Endothelial cell of umbilical vein (primary cell): ENCODE results near the gene ZBTB7A. TPM values are rescaled to one million over a fixed set of nuclear protein-coding genes. Genes with fewer than 3 reads are reported as not detected.

ENCODE experiments used
- BruUV-seq: library from RNA; stranded (reverse); fragments of 400-500 nt; replicated peaks from 2 replicates; lab custom pipeline; 2021; lab: Mats Ljungman, UMichigan
- CTCF ChIA-PET: fragments of 300-600, 350-600 bp; sonication (Branson Sonifier 250); formaldehyde crosslinking; loops from one replicate; lab custom pipeline; 2021; ENCODE audit warnings: antibody characterized with exemption, inconsistent platforms; lab: Charles Lee
- POLR2A ChIA-PET: fragments of 300-600, 350-600 bp; sonication (Branson Sonifier 250); formaldehyde crosslinking; loops from one replicate; lab custom pipeline; 2021; ENCODE audit warnings: antibody characterized with exemption, inconsistent platforms; lab: Charles Lee
- DNase-seq: peaks from one replicate; pipeline ENCODE4 v3.0.0-alpha.2; 2011; ENCODE audit warnings: low read depth, low spot score
- FAIRE-seq: peaks from 2 replicates; lab custom pipeline; 2011; peaks lifted over from hg19 to GRCh38; lab: Jason Lieb, UNC
- H2AFZ ChIP-seq: 2 replicates; pipeline ENCODE4 v1.6.0; 2012; ENCODE audit warnings: low read depth, low read length, control low read depth, inconsistent platforms
- H3K27ac ChIP-seq: 2 replicates; pipeline ENCODE4 v1.5.1; 2011; ENCODE audit warnings: low read depth, mild to moderate bottlenecking, control low read depth, low read length, moderate library complexity; ENCODE audit not compliant: insufficient read depth
- H3K27me3 ChIP-seq, 2 experiments: 2 replicates each; pipeline versions ENCODE4 v1.6.0 to v1.6.1; 2011; ENCODE audit warnings: low read length in 2 of 2, mixed read lengths in 1 of 2; ENCODE audit not compliant: control insufficient read depth in 2 of 2, insufficient read depth in 2 of 2
- H3K36me3 ChIP-seq, 2 experiments: 2 replicates in 1 of 2; 3 replicates in 1 of 2; pipeline ENCODE4 v1.5.1; 2011; ENCODE audit warnings: low read length in 2 of 2, mild to moderate bottlenecking in 1 of 2, moderate library complexity in 1 of 2; ENCODE audit not compliant: control insufficient read depth in 2 of 2, insufficient read depth in 2 of 2; ENCODE audit errors: extremely low read depth in 1 of 2
- H3K4me1 ChIP-seq: 3 replicates; pipeline ENCODE4 v1.5.1; 2011; ENCODE audit warnings: mild to moderate bottlenecking, low read length; ENCODE audit not compliant: control insufficient read depth, insufficient read depth; ENCODE audit errors: extremely low read depth
- H3K4me2 ChIP-seq: 2 replicates; pipeline ENCODE4 v1.6.1; 2011; ENCODE audit warnings: low read length, control low read depth, mixed read lengths; ENCODE audit not compliant: insufficient read depth
- H3K4me3 ChIP-seq, 3 experiments: fragments of 200-600 bp in 1 of 3; sonication (generic), shearing (Covaris generic) in 1 of 3; replicated peaks in 1 of 3; 2 replicates each; pipeline ENCODE4 v1.5.1; 2011 to 2016; ENCODE audit warnings: control low read depth in 3 of 3, low read length in 3 of 3, mild to moderate bottlenecking in 2 of 3, inconsistent platforms in 1 of 3, low read depth in 1 of 3, moderate library complexity in 1 of 3; ENCODE audit not compliant: insufficient read depth in 1 of 3
- H3K79me2 ChIP-seq: 2 replicates; pipeline ENCODE4 v1.6.0; 2012; ENCODE audit warnings: low read length, inconsistent platforms; ENCODE audit not compliant: control insufficient read depth, insufficient read depth
- H3K9ac ChIP-seq: replicated peaks from 2 replicates; pipeline ENCODE3; 2011; ENCODE audit warnings: low read length, control low read depth; ENCODE audit not compliant: insufficient read depth; ENCODE audit errors: extremely low read depth
- H3K9me1 ChIP-seq: replicated peaks from 3 replicates; pipeline ENCODE4 v1.6.0; 2011; ENCODE audit warnings: mild to moderate bottlenecking, low read length; ENCODE audit not compliant: control insufficient read depth, insufficient read depth; ENCODE audit errors: extremely low read depth
- H3K9me3 ChIP-seq: replicated peaks from 2 replicates; pipeline ENCODE4 v1.5.1; 2012; ENCODE audit warnings: low read length, inconsistent platforms; ENCODE audit not compliant: control insufficient read depth, insufficient read depth
- H4K20me1 ChIP-seq: replicated peaks from 2 replicates; pipeline ENCODE3; 2011; ENCODE audit warnings: mild to moderate bottlenecking, low read length; ENCODE audit not compliant: control insufficient read depth, insufficient read depth; ENCODE audit errors: extremely low read depth
- CTCF ChIP-seq, 2 donors: IDR thresholded peaks; 1 replicate in 1 of 2; 2 replicates in 1 of 2; pipeline ENCODE4 v1.5.1; 2011; ENCODE audit warnings: low read length in 2 of 2, mild to moderate bottlenecking in 2 of 2, moderate library complexity in 2 of 2, control low read depth in 1 of 2, inconsistent platforms in 1 of 2, low read depth in 1 of 2; ENCODE audit not compliant: insufficient read depth in 1 of 2; ENCODE audit errors: extremely low read depth in 1 of 2
- EZH2 ChIP-seq: IDR thresholded peaks from 2 replicates; pipeline ENCODE4 v1.6.1; 2012; ENCODE audit warnings: borderline replicate concordance, low read depth, mild to moderate bottlenecking, moderate library complexity, low read length, inconsistent platforms; ENCODE audit not compliant: severe bottlenecking
- FOS ChIP-seq: IDR thresholded peaks from 2 replicates; pipeline ENCODE4 v1.6.1; 2011; ENCODE audit warnings: mild to moderate bottlenecking, low read length, moderate library complexity, borderline replicate concordance; ENCODE audit not compliant: insufficient read depth
- GATA2 ChIP-seq: IDR thresholded peaks from 2 replicates; pipeline ENCODE4 v1.7.0; 2011; ENCODE audit warnings: low read depth, mild to moderate bottlenecking, moderate library complexity, mixed read lengths, low read length; ENCODE audit not compliant: insufficient read length, insufficient read depth
- JUN ChIP-seq: IDR thresholded peaks from 2 replicates; pipeline ENCODE4 v1.6.1; 2011; ENCODE audit warnings: borderline replicate concordance, low read depth; ENCODE audit not compliant: insufficient read length, insufficient read depth
- MYC ChIP-seq: IDR thresholded peaks from one replicate; pipeline ENCODE4 v1.6.1; 2011; ENCODE audit warnings: mild to moderate bottlenecking, low read depth, low read length
- POLR2A ChIP-seq: IDR thresholded peaks from 2 replicates; pipeline ENCODE4 v1.6.1; 2012; ENCODE audit warnings: low read depth, mild to moderate bottlenecking, control low read depth, low read length
- POLR2AphosphoS5 ChIP-seq: IDR thresholded peaks from 2 replicates; pipeline ENCODE4 v1.6.1; 2012; ENCODE audit warnings: low read depth, mild to moderate bottlenecking, control low read depth, low read length, moderate library complexity; ENCODE audit not compliant: insufficient read depth
- dilution Hi-C: fragments of 300-500 bp; cut with MboI; formaldehyde crosslinking; loops from one replicate; pipeline ENCODE4 v1.15.0; 2019; ENCODE audit warnings: low sequenced_read_pairs; ENCODE audit not compliant: extremely low pct_ligation_motif_present
- intact Hi-C: fragments of 100-400 bp; cut with micrococcal nuclease; formaldehyde crosslinking; loops from one replicate; pipeline ENCODE4 v1.10.0; 2022
- polyA plus RNA-seq, 4 experiments: library from polyadenylated mRNA; depleted of rRNA in 3 of 4; stranded (reverse) in 3 of 4; unstranded in 1 of 4; fragments of >200 nt; gene quantifications; 2 replicates each; pipeline versions ENCODE4 v1.2.1 to v1.2.3, GENCODE V29; 2011 to 2012; ENCODE audit warnings: missing spikeins in 1 of 4
- total RNA-seq: library from RNA; stranded (reverse); gene quantifications from 2 replicates; pipeline ENCODE4 v1.2.3, GENCODE V29; 2021
- TF ChIP-seq, protein P1 (sequence below): IDR thresholded peaks from 2 replicates; pipeline ENCODE4 v1.6.1; 2011; ENCODE audit not compliant: insufficient read depth, insufficient read length

ZBTB7A gene
- total and polyA plus RNA-seq, 2 donors (not counting 3 experiments of a cell fraction or from before 2014, with no cell fraction given): 8.2 to 29.0 TPM

- Histone ChIP-seq H3K27ac (no peak overlapping the region), H3K9me3 (no peaks in the 10 kb centered on the region), H3K4me2 (no peak overlapping the region), H3K4me3 (no peak overlapping the region), H3K4me1 (no peaks in the 10 kb centered on the region), H3K9me1 (no peaks in the 10 kb centered on the region), H3K9ac (no peak overlapping the region), H2AFZ (no peak overlapping the region), H3K27me3 (no peaks in the 10 kb centered on the region), H4K20me1 (no peaks in the 10 kb centered on the region), H3K79me2 (no peaks in the 10 kb centered on the region), H3K36me3 (peaks cover 8 to 60% of the 10 kb centered on the region in 2 experiments)
- DNase-seq (no peak), FAIRE-seq (no peak)
- intact Hi-C loops: no loop called here
- no TSS peak for BruUV-seq
- CTCF ChIA-PET: interaction anchor here (1.0 kb wide), 1 partner anchor 41 kb away, joined by 4 read pairs; no protein-coding TSS in a partner anchor
- dilution Hi-C loops: no loop called here
- TF ChIP-seq GATA2 (no peak), POLR2A (no peak), EZH2 (no peak), FOS (no peak), JUN (no peak)
- POLR2A ChIA-PET: no interaction called here
These were observed 32.5 kb upstream of the ZBTB7A start for GRCh38 chr19:4099041-4099764.

DNA sequence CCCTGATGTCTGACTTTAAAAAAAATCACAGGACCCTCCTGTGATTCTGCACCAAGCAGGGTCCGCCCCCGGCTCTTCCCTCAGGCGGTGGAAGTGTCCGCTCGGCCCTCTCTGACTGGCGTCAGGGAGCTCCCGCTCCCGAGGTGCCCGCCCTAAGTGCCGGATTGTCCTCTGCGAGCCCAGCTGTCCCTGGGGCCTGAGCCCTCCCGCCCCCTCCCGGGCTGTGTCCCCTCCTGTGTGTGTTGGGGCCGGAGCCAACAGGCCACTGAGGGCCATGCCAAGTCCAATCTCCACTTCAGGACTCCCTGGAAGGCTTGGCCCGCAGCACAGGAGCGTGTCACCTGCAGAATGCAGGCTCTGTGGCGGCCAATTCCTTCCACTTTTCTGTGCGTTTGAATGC lies 31.8 kb upstream of the ZBTB7A start:
- H3K27me3 ChIP-seq: no peaks in the 10 kb centered on the region
- CTCF ChIA-PET: no interaction called here

More for the DNA sequence above, 31.8 kb upstream of the ZBTB7A start:
- H3K9ac ChIP-seq: no peak overlapping the region
- no peaks in the 10 kb centered on the region for H3K4me1 ChIP-seq
- POLR2A ChIA-PET: no interaction called here
- H3K9me1 ChIP-seq: no peaks in the 10 kb centered on the region
- no TSS peak for BruUV-seq
- H2AFZ ChIP-seq: no peak overlapping the region
- H3K79me2 ChIP-seq: no peaks in the 10 kb centered on the region
- no peak overlapping the region for H3K4me2 ChIP-seq
- H3K36me3 ChIP-seq: peaks cover 8 to 63% of the 10 kb centered on the region in 2 experiments
- FAIRE-seq: no peak
- H4K20me1 ChIP-seq: no peaks in the 10 kb centered on the region
- intact Hi-C loops (no loop called here), dilution Hi-C loops (no loop called here)
- DNase-seq: no peak
- no peak overlapping the region for H3K4me3 ChIP-seq
- TF ChIP-seq POLR2AphosphoS5: no peak
- no peak for TF ChIP-seq CTCF (IDR thresholded peaks at IDR 0.05; ENCODE audit: extremely low read depth in 1 of 2, insufficient read depth in 1 of 2, low read depth in 1 of 2, low read length in 2 of 2)
- TF ChIP-seq EZH2: no peak
- TF ChIP-seq POLR2A: no peak
- TF ChIP-seq, protein P1, sequence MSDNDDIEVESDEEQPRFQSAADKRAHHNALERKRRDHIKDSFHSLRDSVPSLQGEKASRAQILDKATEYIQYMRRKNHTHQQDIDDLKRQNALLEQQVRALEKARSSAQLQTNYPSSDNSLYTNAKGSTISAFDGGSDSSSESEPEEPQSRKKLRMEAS: no peak
- no peak for TF ChIP-seq MYC
- no peak for TF ChIP-seq GATA2
- TF ChIP-seq FOS: no peak
- TF ChIP-seq JUN: no peak
- no peak overlapping the region for H3K27ac ChIP-seq
- H3K9me3 ChIP-seq: no peaks in the 10 kb centered on the region
